HL-60 (cell line): Measurements from ENCODE around the gene STXBP5L.

Experiments used
- GABPA ChIP-seq: IDR thresholded peaks from 2 replicates; pipeline ENCODE4 v1.6.1; 2012; ENCODE audit warnings: low read depth
- POLR2AphosphoS5 ChIP-seq: IDR thresholded peaks from 2 replicates; pipeline ENCODE4 v1.6.1; 2012; ENCODE audit warnings: low read depth
- SPI1 ChIP-seq: IDR thresholded peaks from 2 replicates; pipeline ENCODE4 v1.6.1; 2012; ENCODE audit warnings: low read depth, mild to moderate bottlenecking, borderline replicate concordance
- TF ChIP-seq, protein P1 (sequence below): IDR thresholded peaks from one replicate; pipeline ENCODE4 v1.5.1; 2011; ENCODE audit warnings: low read length, control low read depth, inconsistent platforms; ENCODE audit not compliant: insufficient read depth
- TF ChIP-seq, protein P2 (sequence below): IDR thresholded peaks from 2 replicates; pipeline ENCODE4 v1.6.1; 2012; ENCODE audit warnings: low read depth; ENCODE audit not compliant: insufficient replicate concordance

DNA sequence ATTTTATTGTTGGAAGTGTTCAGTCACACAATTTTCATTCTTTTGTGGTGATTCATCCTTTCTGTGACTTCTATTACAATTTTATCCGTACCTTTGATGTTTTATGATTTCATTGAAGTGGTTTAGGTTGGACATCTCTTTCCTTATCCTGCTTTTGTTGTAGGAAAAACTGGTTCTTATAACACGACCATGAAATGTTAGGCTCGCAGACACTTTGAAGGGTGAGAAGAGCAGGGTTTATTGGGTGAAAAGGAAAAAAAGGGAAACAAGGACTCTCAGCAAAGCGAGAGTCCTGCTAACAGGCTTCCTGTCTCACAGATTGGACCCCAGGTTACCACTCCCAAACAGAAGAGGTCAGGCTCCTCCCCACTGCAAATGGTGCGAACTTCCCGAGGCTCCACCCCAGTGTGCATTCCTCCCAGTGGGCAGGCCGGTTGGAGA lies 257.4 kb downstream of the STXBP5L start:
- TF ChIP-seq, protein P1, sequence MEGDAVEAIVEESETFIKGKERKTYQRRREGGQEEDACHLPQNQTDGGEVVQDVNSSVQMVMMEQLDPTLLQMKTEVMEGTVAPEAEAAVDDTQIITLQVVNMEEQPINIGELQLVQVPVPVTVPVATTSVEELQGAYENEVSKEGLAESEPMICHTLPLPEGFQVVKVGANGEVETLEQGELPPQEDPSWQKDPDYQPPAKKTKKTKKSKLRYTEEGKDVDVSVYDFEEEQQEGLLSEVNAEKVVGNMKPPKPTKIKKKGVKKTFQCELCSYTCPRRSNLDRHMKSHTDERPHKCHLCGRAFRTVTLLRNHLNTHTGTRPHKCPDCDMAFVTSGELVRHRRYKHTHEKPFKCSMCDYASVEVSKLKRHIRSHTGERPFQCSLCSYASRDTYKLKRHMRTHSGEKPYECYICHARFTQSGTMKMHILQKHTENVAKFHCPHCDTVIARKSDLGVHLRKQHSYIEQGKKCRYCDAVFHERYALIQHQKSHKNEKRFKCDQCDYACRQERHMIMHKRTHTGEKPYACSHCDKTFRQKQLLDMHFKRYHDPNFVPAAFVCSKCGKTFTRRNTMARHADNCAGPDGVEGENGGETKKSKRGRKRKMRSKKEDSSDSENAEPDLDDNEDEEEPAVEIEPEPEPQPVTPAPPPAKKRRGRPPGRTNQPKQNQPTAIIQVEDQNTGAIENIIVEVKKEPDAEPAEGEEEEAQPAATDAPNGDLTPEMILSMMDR: no peak
- no peak for TF ChIP-seq POLR2AphosphoS5
- TF ChIP-seq, protein P2, sequence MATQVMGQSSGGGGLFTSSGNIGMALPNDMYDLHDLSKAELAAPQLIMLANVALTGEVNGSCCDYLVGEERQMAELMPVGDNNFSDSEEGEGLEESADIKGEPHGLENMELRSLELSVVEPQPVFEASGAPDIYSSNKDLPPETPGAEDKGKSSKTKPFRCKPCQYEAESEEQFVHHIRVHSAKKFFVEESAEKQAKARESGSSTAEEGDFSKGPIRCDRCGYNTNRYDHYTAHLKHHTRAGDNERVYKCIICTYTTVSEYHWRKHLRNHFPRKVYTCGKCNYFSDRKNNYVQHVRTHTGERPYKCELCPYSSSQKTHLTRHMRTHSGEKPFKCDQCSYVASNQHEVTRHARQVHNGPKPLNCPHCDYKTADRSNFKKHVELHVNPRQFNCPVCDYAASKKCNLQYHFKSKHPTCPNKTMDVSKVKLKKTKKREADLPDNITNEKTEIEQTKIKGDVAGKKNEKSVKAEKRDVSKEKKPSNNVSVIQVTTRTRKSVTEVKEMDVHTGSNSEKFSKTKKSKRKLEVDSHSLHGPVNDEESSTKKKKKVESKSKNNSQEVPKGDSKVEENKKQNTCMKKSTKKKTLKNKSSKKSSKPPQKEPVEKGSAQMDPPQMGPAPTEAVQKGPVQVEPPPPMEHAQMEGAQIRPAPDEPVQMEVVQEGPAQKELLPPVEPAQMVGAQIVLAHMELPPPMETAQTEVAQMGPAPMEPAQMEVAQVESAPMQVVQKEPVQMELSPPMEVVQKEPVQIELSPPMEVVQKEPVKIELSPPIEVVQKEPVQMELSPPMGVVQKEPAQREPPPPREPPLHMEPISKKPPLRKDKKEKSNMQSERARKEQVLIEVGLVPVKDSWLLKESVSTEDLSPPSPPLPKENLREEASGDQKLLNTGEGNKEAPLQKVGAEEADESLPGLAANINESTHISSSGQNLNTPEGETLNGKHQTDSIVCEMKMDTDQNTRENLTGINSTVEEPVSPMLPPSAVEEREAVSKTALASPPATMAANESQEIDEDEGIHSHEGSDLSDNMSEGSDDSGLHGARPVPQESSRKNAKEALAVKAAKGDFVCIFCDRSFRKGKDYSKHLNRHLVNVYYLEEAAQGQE: no peak
- TF ChIP-seq SPI1: no peak
- no peak for TF ChIP-seq GABPA
